ENCODE data around the gene CRYBG1. TPM values are rescaled to one million over a fixed set of nuclear protein-coding genes. Genes with fewer than 3 reads are reported as not detected.
"Not testable (repeated sequence)": the region's sequence is repeated elsewhere in the genome, so short reads cannot be mapped to it uniquely, and the experiment has no call there.

Gene CRYBG1
- total and polyA plus RNA-seq, 2 of the 13 experiments (the other 11 are each of a cell fraction or from before 2014, with no cell fraction given): 10.1 to 21.9 TPM

DNA sequence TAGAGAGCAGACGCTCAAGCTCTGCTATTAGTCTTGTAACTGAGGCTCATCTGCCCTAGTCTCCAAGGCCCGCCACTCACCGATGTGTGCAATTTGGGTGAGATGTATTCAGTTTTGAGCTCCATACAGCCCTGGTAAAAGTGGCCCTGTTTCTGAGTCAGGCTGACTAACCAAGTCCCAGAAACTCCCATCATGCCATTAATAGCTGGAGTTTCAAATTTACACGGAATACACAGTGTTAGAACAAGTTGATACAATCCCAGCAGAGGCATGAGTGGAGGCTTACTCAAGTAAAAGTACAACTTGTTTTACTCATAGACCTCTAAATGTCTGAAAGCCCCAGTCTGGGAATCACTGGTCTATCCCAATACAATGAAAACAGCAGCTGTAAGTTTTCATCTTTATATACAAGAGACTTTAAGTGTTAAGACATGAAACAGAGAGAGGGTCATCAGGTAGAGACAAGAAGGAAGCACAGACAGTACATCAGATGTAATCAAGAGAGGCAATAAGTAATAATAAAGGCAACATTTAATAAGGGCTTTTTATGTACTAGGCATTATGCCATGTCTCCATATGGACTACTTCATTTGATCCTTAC is 226.4 kb downstream of the CRYBG1 start (continued):
- TF ChIP-seq, protein P1, sequence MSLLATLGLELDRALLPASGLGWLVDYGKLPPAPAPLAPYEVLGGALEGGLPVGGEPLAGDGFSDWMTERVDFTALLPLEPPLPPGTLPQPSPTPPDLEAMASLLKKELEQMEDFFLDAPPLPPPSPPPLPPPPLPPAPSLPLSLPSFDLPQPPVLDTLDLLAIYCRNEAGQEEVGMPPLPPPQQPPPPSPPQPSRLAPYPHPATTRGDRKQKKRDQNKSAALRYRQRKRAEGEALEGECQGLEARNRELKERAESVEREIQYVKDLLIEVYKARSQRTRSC (CRISPR knock-in tag; IDR thresholded peaks at IDR 0.05; ENCODE audit: low read depth): no peak
- TF ChIP-seq ATF1 (CRISPR knock-in tag; IDR thresholded peaks at IDR 0.05) (no peak), STAG1 (CRISPR knock-in tag; IDR thresholded peaks at IDR 0.05) (no peak), ZNF264 (CRISPR knock-in tag; IDR thresholded peaks at IDR 0.05) (no peak)

DNA sequence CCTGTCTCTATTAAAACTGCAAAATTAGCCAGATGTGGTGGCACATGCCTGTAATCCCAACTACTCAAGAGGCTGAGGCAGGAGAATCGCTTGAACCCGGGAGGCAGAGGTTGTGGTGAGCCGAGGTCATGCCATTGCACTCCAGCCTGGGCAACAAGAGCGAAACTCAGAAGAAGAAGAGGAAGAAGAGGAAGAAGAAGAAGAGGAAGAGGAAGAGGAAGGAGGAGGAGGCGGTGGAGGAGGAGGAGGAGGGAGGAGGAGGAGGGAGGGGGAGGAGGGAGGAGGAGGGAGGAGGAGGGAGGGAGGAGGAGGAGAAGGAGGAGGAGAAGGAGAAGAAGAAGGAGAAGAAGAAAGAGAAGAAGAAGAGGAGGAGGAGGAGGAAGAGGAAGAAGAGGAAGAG is 228.4 kb downstream of the CRYBG1 start:
- POLR2A ChIA-PET; intact Hi-C loops (cut with micrococcal nuclease; ENCODE audit: unreplicated experiment); H3K4me1 ChIP-seq (ENCODE audit: insufficient read depth, low read length); CTCF ChIA-PET (ENCODE audit: low intra/inter-chr PET ratio, low total read pairs); H3K9me3 ChIP-seq (ENCODE audit: low read length); H3K9ac ChIP-seq (ENCODE audit: insufficient read depth, low read depth, low read length); DNase-seq (ENCODE audit: low spot score); H3K27me3 ChIP-seq (ENCODE audit: control insufficient read depth in 1 of 2, insufficient read depth in 2 of 2, low read length in 2 of 2); H3K27ac ChIP-seq (ENCODE audit: extremely low read length, insufficient read depth, low read length); H3K36me3 ChIP-seq (replicated peaks in 1 of 2; ENCODE audit: control insufficient read depth in 1 of 2, insufficient read depth in 2 of 2, low read length in 2 of 2); ATAC-seq; BruUV-seq (replicated peaks); H2AFZ ChIP-seq (ENCODE audit: low read length); in situ Hi-C loops (cut with HindIII; ENCODE audit: extremely low pct_ligation_motif_present, low pct_unique_long_range_greater_than_20kb); H4K20me1 ChIP-seq (ENCODE audit: insufficient read depth, low read length); H3K4me3 ChIP-seq (replicated peaks in 1 of 3; ENCODE audit: insufficient read depth in 1 of 3, low read depth in 2 of 3, low read length in 3 of 3); H3K4me2 ChIP-seq (ENCODE audit: low read depth, low read length); H3K79me2 ChIP-seq (ENCODE audit: insufficient read depth, low read length); FAIRE-seq: not testable (repeated sequence)
- WGBS (ENCODE audit: low lambda C conversion rate): 79% methylated on average over 5 of the region's 5 CpGs

DNA sequence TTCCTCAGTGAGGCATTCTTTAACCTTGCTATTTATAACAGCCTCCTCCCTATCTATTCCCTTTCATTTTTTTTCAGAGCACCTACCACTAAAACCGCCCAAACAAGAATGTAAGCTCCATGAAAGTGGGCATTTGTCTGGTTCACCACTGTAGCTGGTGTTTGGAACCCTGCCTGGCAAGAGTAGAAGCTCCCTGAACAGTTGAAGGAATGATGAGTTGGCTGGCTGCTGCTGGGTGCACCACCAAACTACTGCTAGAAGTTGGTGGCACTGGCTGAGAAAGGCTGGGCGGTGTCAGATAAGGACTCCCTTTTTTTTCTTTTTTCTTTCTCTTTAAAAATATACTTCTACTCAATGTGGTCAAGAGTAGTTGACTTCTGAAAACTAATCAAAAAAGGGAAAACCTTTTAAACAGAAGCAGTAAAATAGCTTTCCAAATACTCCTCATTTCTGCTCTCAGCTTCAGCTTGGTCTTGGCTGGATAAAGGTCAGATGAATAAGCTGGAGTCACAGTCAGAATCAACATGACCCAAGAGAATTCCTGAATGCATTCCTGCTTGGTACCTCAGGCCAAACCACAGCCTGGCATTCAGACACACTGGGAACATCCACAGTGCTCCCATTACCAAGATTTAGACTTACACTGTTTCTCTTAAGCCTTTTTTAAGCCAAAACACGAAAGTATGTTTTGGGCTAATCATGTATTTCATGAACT is 230.8 kb downstream of the CRYBG1 start:
- Histone ChIP-seq H3K27ac (ENCODE audit: extremely low read length, insufficient read depth, low read length) (no peak overlapping the region), H2AFZ (ENCODE audit: low read length) (no peak overlapping the region), H3K4me1 (ENCODE audit: insufficient read depth, low read length) (no peaks in the 10 kb centered on the region), H3K4me3 (replicated peaks in 1 of 3; ENCODE audit: insufficient read depth in 1 of 3, low read depth in 2 of 3, low read length in 3 of 3) (no peak overlapping the region), H3K79me2 (ENCODE audit: insufficient read depth, low read length) (no peaks in the 10 kb centered on the region), H3K27me3 (ENCODE audit: control insufficient read depth in 1 of 2, insufficient read depth in 2 of 2, low read length in 2 of 2) (no peaks in the 10 kb centered on the region), H3K36me3 (replicated peaks in 1 of 2; ENCODE audit: control insufficient read depth in 1 of 2, insufficient read depth in 2 of 2, low read length in 2 of 2) (peaks cover 2 to 3% of the 10 kb centered on the region in 2 experiments; a peak in 3 of 5 replicates), H3K9ac (ENCODE audit: insufficient read depth, low read depth, low read length) (no peak overlapping the region), H3K4me2 (ENCODE audit: low read depth, low read length) (no peak overlapping the region), H3K9me3 (ENCODE audit: low read length) (no peaks in the 10 kb centered on the region), H4K20me1 (ENCODE audit: insufficient read depth, low read length) (no peaks in the 10 kb centered on the region)
- BruUV-seq (replicated peaks): no TSS peak
- CTCF ChIA-PET (ENCODE audit: low intra/inter-chr PET ratio, low total read pairs): no interaction called here
- WGBS (ENCODE audit: low lambda C conversion rate): 92% methylated on average over 3 of the region's 3 CpGs
- in situ Hi-C loops (cut with HindIII; ENCODE audit: extremely low pct_ligation_motif_present, low pct_unique_long_range_greater_than_20kb) (no loop called here), intact Hi-C loops (cut with micrococcal nuclease; ENCODE audit: unreplicated experiment) (no loop called here)
- POLR2A ChIA-PET: no interaction called here
- FAIRE-seq: no peak
- peak; percentile 15 for DNase-seq (ENCODE audit: low spot score)
- no peak; the same call in 2 of the 3 replicates for ATAC-seq
- TF ChIP-seq ZNF766 (CRISPR knock-in tag; IDR thresholded peaks at IDR 0.05; ENCODE audit: borderline replicate concordance) (no peak), NBN (conservative IDR thresholded peaks at IDR 0.05) (no peak), CBX1 (IDR thresholded peaks at IDR 0.05; ENCODE audit: low read depth) (no peak), ZNF350 (CRISPR knock-in tag; IDR thresholded peaks at IDR 0.05; ENCODE audit: borderline replicate concordance, low read depth) (no peak), CREM (IDR thresholded peaks at IDR 0.05) (no peak), CREM (CRISPR knock-in tag; IDR thresholded peaks at IDR 0.05) (no peak), ZNF274 (CRISPR knock-in tag; IDR thresholded peaks at IDR 0.05) (no peak), DNMT1 (CRISPR knock-in tag; IDR thresholded peaks at IDR 0.05) (no peak), RFX3 (CRISPR knock-in tag; IDR thresholded peaks at IDR 0.05) (no peak), GTF2F1 (IDR thresholded peaks at IDR 0.05; ENCODE audit: low read length) (no peak), ZNF20 (CRISPR knock-in tag; IDR thresholded peaks at IDR 0.05) (no peak), JARID2 (CRISPR knock-in tag; IDR thresholded peaks at IDR 0.05; ENCODE audit: insufficient replicate concordance) (no peak)
- TF ChIP-seq, protein P2, sequence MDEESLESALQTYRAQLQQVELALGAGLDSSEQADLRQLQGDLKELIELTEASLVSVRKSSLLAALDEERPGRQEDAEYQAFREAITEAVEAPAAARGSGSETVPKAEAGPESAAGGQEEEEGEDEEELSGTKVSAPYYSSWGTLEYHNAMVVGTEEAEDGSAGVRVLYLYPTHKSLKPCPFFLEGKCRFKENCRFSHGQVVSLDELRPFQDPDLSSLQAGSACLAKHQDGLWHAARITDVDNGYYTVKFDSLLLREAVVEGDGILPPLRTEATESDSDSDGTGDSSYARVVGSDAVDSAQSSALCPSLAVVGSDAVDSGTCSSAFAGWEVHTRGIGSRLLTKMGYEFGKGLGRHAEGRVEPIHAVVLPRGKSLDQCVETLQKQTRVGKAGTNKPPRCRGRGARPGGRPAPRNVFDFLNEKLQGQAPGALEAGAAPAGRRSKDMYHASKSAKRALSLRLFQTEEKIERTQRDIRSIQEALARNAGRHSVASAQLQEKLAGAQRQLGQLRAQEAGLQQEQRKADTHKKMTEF (CRISPR knock-in tag; IDR thresholded peaks at IDR 0.05): no peak
